ENCODE data around the gene SLC28A3.

The SLC28A3 gene

GRCh38 chr9:84271921-84272556 is 68.5 kb downstream of the SLC28A3 start:
- TF ChIP-seq SPI1 (IDR thresholded peaks at IDR 0.05; ENCODE audit: borderline replicate concordance, low read depth) (no peak), POLR2AphosphoS5 (IDR thresholded peaks at IDR 0.05; ENCODE audit: low read depth) (no peak)
- DNase-seq (ENCODE audit: low read depth in 1 of 2, low spot score in 1 of 2): no peak
- Histone ChIP-seq H3K4me3 (replicated peaks; ENCODE audit: insufficient read depth, low read length) (no peak overlapping the region), H3K27me3 (ENCODE audit: insufficient read depth, poor library complexity, severe bottlenecking) (no peaks in the 10 kb centered on the region), H3K27ac (replicated peaks) (no peak overlapping the region)

GRCh38 chr9:84271531-84271900 is 69.0 kb downstream of the SLC28A3 start:
- Histone ChIP-seq H3K27ac (replicated peaks) (no peak overlapping the region), H3K27me3 (ENCODE audit: insufficient read depth, poor library complexity, severe bottlenecking) (no peaks in the 10 kb centered on the region), H3K4me3 (replicated peaks; ENCODE audit: insufficient read depth, low read length) (no peak overlapping the region)
- no peak for TF ChIP-seq GABPA (IDR thresholded peaks at IDR 0.05; ENCODE audit: low read depth)
- DNase-seq (ENCODE audit: low read depth in 1 of 2, low spot score in 1 of 2): peak in 1 of 2 experiments; percentile 15

GRCh38 chr9:84270847-84271530 is 69.6 kb downstream of the SLC28A3 start:
- Histone ChIP-seq H3K27ac (replicated peaks) (no peak overlapping the region), H3K4me3 (replicated peaks; ENCODE audit: insufficient read depth, low read length) (no peak overlapping the region), H3K27me3 (ENCODE audit: insufficient read depth, poor library complexity, severe bottlenecking) (no peaks in the 10 kb centered on the region)
- DNase-seq (ENCODE audit: low read depth in 1 of 2, low spot score in 1 of 2): no peak
- TF ChIP-seq CTCF (IDR thresholded peaks at IDR 0.05; ENCODE audit: insufficient read depth, low read length): no peak
- peak; percentile 79 for TF ChIP-seq SPI1 (IDR thresholded peaks at IDR 0.05; ENCODE audit: borderline replicate concordance, low read depth)

- no peak overlapping the region for H3K4me3 ChIP-seq (replicated peaks; ENCODE audit: insufficient read depth, low read length)
- TF ChIP-seq CTCF (IDR thresholded peaks at IDR 0.05; ENCODE audit: insufficient read depth, low read length) (no peak), GABPA (IDR thresholded peaks at IDR 0.05; ENCODE audit: low read depth) (no peak), SPI1 (IDR thresholded peaks at IDR 0.05; ENCODE audit: borderline replicate concordance, low read depth) (no peak), POLR2AphosphoS5 (IDR thresholded peaks at IDR 0.05; ENCODE audit: low read depth) (no peak), REST (IDR thresholded peaks at IDR 0.05; ENCODE audit: insufficient replicate concordance, low read depth) (no peak)
- no peak overlapping the region for H3K27ac ChIP-seq (replicated peaks)
- no peak for DNase-seq (ENCODE audit: low read depth in 1 of 2, low spot score in 1 of 2)
- no peaks in the 10 kb centered on the region for H3K27me3 ChIP-seq (ENCODE audit: insufficient read depth, poor library complexity, severe bottlenecking)
These were observed 74.4 kb downstream of the SLC28A3 start for GRCh38 chr9:84266087-84266561.

- no peak for DNase-seq (ENCODE audit: low read depth in 1 of 2, low spot score in 1 of 2)
- H3K27me3 ChIP-seq (ENCODE audit: insufficient read depth, poor library complexity, severe bottlenecking): no peaks in the 10 kb centered on the region
- no peak overlapping the region for H3K4me3 ChIP-seq (replicated peaks; ENCODE audit: insufficient read depth, low read length)
- TF ChIP-seq GABPA (IDR thresholded peaks at IDR 0.05; ENCODE audit: low read depth) (no peak), REST (IDR thresholded peaks at IDR 0.05; ENCODE audit: insufficient replicate concordance, low read depth) (no peak), CTCF (IDR thresholded peaks at IDR 0.05; ENCODE audit: insufficient read depth, low read length) (no peak), SPI1 (IDR thresholded peaks at IDR 0.05; ENCODE audit: borderline replicate concordance, low read depth) (no peak), POLR2AphosphoS5 (IDR thresholded peaks at IDR 0.05; ENCODE audit: low read depth) (no peak)
- no peak overlapping the region for H3K27ac ChIP-seq (replicated peaks)
These were observed 76.1 kb downstream of the SLC28A3 start for GRCh38 chr9:84264307-84265029.

All from HL-60 (cell line).